Kidney tubule cell (primary cell): Measurements from ENCODE around the gene CEP192.

Experiments used
- DNase-seq: peaks from one replicate; pipeline ENCODE4 v3.0.0-alpha.2; 2018; ENCODE audit warnings: low spot score

The CEP192 gene

DNA sequence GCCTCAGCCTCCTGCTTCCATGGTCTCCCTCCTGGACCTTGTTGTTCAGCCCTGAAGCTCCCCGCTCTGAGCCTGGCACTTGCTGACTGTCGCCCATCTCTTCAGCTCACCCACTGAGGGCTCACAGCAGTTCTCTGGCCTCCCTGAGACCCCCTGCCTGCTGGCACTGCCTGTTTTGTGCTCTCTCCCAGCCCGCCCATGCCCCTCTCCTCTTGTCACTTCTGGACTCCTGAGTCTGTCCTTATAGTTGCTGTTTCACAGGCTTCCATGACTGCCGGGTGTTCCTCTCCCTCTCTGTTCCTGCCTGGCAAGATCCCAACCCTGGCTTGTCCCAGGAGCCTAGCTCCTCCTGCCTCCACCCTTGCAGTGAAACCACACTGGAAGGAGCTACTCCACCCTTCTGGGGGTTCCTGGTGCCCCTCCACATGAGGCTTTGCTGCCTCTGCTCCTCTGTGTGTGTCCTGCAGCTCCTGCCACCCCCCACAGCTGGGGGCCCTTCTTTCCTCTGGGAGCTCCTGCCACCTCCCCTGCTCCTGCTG, 110.6 kb downstream of the CEP192 start:
- no peak for DNase-seq

DNA sequence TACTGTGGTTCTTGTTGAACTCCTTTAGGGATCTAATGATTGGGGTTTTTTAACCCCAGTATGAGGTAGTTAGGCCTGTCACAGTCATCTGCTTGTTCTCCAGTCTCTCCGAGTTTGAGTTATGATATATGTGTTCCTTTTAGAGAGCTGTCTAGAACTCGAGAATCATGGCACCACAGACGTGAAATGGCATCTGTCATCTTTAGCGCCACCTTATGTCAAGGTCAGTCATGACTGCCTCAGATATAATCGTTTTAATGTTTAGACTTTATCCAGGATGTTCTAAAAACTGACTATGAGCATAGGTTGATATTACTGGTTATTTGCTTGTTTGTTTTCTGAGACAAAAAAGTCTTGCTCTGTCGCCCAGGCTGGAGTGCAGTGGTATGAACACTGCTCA, 112.2 kb downstream of the CEP192 start:
- no peak for DNase-seq

DNA sequence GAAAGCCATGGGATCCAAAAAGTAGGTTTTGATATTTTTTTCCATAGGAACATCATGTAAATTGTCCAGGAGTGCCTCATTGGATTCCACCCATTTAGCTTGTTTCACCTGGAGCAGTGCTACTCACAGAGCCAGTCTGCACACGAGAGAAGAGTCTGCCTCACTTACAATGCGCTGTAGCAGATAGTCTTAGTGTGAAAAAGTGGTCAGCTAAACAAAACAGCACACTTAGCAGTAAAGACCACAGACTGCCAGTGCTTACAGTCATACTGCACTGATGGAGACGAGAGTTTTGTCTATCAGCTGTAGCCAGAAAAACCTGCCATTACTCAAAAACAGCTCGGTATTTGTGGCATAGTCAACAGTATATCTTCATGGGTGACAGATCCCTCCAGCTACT, 113.9 kb downstream of the CEP192 start:
- DNase-seq, result no peak

DNA sequence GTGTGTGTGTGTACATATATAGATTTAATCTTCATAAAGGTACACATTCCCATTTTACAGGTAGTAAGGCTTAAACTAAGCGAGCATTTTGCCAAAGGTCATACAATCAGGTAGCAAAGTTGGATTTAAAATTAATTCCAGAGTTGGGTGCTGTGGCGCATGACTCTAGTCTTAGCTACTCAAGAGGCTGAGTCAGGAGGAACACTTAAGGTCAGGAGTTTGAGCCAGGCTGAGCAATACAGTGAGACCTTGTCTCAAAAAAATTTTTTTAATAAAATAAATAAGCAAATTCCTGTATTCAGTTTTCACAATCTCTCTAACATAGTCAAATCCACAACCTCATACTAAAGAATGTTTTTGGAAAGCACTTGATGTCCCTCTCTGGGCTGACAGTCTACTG, 115.9 kb downstream of the CEP192 start:
- no peak for DNase-seq

DNA sequence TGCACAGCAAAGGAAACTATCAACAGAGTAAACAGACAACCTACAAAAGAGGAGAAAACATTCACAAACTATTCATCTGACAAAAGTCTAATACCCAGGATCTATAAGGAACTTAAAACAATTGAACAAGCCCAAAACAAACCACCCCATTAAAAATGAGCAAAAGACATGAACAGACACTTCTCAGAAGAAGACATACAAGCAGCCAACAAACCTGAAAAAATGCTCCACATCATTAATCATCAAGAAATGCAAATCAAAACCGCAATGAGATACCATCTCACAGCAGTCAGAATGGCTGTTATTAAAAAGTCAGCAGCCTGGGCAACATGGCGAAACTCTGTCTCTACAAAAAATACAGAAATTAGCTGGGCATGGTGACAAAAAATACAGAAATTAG, 117.2 kb downstream of the CEP192 start:
- DNase-seq, result no peak

DNA sequence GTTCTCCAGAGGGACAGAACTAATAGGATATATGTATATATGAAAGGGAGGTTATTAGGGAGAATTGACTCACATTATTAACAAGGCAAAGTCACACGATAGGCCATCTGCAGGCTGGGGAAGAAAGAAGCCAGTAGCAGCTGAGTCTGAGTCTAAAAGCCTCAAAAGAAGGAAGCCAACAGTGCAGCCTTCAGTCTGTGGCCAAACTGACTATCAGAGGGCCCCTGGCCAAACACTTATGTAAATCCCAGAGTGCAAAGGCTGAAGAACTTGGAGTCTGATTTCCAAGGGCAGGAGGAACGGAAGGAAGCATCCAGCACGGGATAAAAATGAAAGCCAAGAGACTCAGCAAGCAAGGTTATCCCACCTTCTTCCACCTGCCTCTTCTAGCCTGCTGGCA, 119.4 kb downstream of the CEP192 start:
- no peak for DNase-seq

DNA sequence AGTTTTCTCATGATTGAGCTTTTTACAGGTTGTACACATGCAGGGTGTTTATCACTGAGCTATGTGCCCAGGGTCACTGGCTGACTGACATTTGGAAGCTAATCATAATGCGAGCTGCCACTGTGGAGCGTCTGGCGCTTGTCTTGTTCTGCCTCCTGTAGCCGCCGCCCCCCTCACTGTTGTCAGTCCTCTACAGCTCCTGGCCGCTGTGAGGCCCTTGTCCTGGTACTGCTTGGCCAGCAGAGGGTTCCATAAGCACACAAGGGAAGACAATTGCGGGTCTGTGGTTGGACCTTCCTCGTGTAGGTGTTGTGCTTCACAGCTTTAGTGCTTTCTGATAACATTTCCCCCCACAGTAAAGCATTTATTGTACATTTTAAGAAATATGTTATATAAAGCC, 121.8 kb downstream of the CEP192 start:
- peak; percentile 42 for DNase-seq

DNA sequence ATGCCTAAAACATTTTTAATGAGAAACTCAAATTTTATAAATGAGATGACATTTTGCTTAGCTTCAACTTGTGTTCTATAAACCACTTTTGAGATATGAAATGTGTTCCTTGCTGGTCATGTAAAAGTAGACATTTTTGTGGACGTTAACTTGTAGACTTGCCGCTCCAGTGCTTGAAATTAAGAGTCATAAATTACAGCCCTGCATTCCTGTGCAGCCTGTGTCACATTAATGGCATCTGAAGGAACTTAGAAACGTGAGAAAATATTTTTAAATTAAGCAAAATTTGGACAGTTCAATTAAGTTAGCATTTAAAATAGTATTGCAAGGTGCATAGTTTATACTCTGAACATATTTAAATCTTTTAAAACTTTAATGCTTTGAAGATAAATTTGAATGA, 129.1 kb downstream of the CEP192 start:
- DNase-seq, result no peak

DNA sequence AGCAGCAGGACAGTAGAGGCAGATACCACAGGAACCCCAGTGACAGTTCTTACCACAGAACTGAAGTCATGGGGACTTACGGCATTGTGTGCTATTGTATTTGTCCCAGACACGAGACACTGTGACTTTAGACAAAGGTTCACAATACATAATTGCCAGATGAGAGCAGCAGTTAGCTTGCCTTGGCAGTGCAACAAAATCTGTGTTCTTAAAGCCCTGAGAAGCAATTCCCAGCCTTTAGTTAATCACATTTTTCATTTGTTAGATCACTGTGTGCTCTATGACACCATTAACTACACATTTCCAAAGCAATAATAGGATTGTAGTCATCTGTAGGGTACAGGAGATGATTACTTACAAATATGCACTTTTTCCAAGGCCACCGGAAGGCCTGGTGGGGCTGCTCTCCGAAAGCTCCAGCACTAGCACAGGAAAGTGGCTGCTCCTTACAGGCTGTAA, 129.8 kb downstream of the CEP192 start:
- peak; percentile 23 for DNase-seq

DNA sequence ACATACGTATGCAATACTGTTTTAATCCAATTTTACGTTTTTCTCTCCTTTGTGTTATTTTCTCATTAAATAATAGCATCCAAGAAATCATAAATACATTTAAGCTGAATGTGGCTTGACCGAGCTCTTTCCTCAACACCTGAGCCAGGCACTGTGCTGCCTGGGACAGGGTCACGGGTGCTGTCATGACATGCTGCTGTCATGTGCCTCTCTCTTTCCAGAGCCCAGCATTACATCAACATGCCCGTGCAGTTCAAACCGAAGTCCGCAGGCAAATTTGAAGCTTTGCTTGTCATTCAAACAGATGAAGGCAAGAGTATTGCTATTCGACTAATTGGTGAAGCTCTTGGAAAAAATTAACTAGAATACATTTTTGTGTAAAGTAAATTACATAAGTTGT, 133.2 kb downstream of the CEP192 start:
- DNase-seq, result no peak

DNA sequence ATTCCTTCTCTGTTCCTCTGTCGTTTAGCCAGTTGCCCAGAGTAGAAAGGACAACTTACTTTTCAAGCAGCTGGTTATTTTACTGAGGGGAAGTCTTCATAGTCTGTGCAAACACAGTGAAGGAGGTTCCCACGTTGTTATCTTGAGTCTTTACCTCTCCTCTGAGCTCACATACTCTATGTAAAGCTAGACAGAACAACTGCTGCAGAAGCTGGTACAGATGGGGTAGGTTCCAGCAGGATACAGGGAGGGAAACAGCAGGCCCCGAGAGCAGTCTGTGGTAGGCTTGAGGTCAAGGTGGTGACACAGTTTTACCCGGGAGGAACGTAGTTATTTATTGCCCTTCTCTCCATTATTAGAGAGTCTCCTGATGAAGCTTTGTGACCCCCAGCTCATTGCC, 134.0 kb downstream of the CEP192 start:
- DNase-seq, result no peak

DNA sequence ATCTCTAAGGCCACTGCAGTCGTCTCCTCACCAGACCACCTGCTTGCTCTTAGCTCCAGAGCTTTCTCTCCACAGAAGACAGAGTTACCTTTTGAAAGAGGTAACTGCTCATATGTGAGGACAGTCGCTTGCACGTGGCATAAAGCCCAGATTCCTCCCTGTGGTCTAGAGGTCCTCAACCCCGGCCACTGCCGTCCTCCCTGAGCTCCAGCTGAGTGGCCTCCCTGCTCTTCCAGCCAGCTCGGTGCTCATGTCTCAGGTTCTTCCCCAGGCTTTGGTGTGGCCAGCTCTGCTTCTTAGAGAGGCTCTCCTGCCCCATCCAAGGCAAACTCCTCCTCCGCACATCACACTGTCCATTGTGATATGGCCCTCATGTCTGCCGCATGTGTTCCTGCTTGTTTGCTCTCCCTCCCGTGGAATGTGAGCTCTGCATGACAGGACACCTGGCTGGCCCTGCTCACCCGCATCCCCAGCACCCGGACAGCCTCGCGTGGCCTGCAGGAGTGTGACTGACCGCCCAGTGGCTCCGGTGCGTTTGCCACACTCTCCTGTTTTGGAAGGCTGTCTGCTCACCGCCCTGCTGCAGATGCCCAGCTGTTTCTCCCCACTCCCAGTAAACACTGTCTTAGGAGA, 135.9 kb downstream of the CEP192 start:
- no peak for DNase-seq

DNA sequence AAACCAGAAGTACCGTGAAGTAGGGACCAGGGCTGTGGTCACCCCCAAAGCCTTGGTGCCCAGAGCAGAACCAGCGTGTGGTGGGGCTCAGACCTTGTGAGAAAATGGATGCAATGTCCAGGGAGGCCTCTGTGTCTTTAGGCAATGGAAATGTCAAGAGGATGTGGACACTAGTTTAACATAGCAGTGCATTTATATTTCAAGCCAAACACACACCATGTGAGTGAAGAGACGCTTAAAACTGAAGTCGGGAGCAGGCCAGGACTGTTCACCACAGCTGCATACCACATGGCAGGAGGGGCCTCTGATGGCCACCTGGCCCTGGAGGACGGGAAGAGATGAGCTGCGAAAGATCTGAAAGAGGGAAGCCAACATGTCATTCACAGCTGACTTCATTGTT, 140.1 kb downstream of the CEP192 start:
- DNase-seq, result no peak

DNA sequence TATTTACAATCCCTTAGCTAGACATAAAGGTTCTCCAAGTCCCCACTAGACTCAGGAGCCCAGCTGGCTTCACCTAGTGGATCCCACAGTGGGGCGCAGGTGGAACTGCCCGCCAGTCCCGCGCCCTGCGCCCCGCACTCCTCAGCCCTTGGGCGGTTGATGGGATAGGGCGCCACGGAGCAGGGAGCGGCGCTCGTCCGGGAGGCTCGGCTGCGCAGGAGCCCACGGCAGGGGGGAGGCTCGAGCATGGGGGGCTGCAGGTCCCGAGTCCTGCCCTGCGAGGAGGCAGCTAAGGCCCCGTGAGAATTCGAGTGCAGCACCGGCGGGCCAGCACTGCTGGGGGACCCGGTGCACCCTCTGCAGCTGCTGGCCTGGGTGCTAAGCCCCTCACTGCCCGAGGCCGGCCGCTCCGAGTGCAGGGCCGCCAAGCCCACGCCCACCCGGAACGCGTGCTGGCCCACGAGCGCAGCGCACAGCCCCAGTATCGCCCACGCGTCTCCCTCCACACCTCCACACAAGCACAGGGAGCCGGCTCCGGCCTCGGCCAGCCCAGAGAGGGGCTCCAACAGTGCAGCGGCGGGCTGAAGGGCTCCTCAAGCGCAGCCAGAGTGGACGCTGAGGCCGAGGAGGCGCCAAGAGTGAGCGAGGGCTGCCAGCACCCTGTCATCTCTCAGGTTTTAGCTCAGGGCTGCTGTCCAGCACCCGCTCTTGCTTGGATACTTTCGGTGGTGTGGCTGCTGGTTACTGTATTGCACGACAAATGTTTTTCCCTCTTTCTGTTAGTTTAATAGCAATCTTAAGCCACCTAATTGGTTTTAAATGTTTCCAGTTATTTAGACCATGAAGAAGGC, 143.6 kb downstream of the CEP192 start:
- DNase-seq, result no peak

DNA sequence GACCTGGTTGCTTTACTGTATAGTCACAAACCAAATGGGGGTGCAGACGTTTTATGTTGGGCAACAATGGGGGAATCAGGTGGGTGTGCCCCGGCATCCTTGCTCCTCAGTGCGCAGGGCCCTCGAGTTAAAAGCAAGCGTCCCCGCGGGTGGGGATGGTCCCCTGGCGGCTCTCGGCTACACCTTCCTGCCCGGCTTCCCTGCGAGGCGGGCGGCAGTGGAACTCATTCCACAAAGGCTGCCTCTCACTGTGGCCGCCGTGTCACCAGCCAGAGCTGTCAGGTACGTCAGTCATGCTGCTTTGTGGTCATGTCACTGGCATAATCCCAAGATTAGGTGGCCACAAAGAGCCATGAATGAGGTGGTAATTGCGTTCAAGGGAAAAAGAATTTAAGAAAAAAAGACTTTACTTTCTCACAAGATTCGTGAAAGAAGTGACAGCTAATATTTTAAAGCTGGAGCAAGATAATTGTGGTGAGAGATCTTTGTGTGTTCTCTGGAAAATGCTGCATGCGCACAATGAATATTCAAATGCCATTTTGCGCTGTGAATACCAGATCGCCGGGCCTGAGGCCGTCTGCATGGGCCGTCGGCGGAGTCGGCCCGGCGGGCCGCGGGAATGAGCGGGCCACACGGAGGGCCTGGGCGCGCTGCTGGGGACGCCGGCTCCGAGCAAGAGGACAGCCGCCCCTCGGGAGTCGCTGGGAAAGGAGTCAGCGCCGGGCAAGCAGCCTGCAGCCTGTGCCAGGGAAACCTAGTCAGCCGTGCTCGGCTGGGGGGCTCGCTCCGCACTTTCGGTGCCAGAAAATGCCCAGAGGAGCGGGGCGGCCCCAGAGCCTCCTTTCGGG, 145.1 kb downstream of the CEP192 start:
- DNase-seq, result peak; percentile 59

DNA sequence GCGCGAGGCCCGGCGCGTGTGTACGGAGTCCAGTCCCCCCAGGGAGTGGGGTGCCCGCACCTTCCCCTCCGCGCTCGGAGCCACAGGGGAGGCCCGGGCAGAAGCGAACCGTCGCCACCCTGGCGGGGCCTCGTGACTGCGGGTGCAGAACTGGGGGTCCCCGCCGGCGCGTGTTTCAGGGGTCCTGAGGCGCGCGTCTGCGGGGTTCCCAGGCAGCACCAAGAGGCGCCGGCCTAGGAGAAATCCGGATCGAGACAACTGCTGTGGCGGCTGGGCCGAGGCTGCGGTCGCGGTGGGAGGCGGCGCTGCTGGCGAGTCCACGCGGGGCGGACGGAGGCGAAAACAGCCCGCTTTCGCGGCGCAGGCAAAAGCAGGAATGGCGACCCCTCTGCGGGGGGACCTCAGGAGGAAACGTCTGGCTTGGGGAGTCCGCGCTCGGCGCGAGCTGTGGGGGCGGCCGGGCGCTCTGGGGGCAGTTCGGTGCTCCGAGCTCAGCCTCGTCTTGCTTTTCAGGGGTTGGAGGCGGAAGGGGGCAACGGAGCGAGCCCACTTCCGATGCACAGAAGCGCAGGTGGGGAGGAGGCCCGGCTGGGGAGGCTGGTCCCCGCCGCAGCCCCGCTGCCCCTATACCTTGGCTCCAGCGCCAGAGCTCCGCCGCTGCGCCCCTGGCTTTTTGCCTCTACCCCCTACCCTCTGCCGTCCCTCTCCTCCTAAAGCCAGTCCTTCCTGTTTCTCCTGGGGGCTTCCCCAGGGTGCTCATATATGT, 145.9 kb downstream of the CEP192 start:
- no peak for DNase-seq

DNA sequence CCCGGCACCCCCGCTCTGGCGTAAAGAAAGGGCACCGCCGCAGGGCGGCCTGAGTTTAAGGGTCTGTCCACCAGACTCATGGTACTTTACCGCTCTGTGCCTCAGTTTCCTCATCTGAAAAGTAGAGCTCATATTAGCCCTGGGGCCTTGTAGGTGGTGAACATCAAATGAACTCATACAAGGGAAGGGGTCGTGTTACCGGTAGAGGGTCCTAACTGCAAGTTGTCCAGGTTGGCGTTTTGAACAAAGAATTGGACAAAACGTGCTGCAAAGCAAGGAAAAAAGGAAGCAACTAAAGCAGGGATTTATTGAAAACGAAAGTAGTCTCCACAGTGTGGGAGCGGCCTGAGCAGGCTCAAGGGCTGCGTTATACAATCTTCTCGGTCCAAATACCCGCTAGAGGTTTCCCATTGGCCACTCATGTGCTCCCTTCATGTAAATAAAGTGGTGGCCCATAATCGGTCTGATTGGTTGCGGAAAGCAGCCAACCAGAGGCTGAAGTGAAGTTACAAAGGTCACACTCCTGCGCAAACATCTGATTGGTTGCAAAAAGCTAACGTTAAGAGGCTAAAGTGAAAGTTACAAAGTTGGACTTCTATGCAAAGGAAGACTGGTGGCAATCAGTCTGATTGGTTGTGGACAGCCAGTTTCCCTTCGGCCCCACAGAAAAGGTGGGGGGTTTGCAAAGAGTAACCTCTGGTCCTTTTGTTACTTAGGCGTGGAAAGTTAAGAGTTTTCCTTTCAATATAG, 146.7 kb downstream of the CEP192 start:
- DNase-seq, result peak; percentile 60

DNA sequence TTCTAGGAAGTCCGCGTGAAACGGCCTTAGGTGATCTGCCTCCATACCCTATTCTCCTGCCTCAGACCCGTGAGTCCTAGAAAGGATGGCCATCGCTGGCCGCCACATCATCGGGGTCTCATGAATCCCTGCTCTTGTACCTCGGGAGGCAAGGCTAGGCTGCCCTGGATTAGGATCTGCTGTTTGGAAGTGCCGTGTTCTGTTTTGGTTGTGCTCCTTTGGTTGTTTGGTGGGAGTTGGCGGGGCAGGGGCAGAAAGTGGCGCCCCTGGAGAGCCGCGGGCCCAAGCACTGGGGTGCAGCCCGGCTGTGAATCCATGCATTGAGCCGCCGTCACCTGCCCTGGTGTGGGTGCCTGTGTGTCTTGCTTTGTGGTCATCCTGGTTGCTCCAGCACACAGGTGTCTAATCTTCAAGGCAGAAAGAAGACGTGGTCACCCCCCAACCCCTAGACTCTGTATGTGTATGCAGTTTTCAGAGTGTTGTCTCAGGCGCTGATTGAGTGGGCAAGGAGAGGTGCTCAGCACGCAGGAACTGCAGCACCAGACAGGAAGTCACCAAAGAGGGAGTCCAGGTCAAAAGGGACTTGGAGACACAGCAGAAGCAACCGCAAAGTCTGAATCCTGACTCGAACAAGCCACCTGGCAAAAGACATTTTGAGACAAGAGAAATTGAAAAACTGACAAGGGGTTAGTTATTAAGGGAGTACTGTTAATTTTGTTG, 147.4 kb downstream of the CEP192 start:
- DNase-seq, result no peak

DNA sequence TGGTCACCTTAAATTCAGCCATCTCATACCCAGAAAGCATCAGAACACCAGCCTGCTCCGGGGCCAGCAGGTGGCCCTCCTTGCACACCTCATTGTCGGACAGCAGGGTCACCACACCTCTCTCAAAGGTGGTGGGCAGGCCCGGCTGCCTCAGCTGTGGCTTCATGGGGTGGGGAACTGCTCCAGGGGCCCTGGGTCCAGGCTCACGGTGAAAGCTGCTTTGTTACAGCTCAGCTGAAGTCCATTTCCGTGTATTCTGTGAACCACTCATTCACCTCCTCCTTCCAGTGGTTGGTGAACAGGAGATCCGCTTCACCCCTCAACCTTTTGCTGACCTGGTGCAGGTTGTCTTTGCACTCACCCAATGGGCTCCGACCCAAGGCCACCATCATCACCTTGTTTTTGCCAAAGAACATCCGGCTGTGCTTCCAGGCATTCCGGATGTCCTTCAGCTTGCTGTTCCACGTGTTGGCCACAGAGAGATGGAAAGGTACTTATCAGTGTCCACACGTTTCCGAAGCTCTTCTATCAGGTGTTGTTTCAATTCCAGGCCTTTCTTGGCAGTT, 148.8 kb downstream of the CEP192 start:
- no peak for DNase-seq

DNA sequence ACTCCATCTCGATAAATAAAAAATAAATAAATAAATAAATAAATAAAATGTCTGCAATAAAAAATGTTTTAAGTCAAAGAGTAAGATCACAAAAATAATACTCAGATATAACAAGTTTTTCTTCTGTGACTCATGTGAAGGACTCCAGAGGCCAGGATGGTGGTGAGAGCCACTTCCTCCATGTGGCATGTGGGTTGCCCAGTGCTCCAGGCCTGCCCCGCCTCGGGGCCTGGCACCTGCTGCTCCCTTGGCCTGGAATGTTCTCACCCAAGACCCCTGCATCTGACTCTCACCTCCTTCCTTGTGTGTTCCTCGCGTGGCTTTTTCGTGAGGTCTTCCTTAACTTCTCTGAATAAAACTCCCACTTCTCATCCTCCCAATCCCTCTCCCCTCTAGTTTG, 150.0 kb downstream of the CEP192 start:
- no peak for DNase-seq
